HG02938 (cell line): Measurements from ENCODE around the gene SAMD14.

Experiments
- ATAC-seq: cut with Tn5 transposase; IDR thresholded peaks from one replicate; pipeline ENCODE4 v1.9.1; 2021; ENCODE audit warnings: mild to moderate bottlenecking, moderate library complexity; ENCODE audit not compliant: unreplicated experiment

Gene SAMD14

GRCh38 chr17:50148226-50149090 lies 18.5 kb upstream of the SAMD14 start:
- peak; percentile 31 for ATAC-seq

GRCh38 chr17:50147841-50148225 lies 17.9 kb upstream of the SAMD14 start:
- ATAC-seq: no peak

- no peak for ATAC-seq
Observed at GRCh38 chr17:50146927-50147665, 17.1 kb upstream of the SAMD14 start.

- ATAC-seq: no peak
Observed at GRCh38 chr17:50146230-50146926, 16.4 kb upstream of the SAMD14 start.

- no peak for ATAC-seq
Observed at GRCh38 chr17:50145532-50146229, 15.7 kb upstream of the SAMD14 start.

GRCh38 chr17:50144845-50145531 lies 15.0 kb upstream of the SAMD14 start:
- ATAC-seq: no peak

- no peak for ATAC-seq
Observed at GRCh38 chr17:50144355-50144754, 14.4 kb upstream of the SAMD14 start.

GRCh38 chr17:50143461-50144176 lies 13.7 kb upstream of the SAMD14 start:
- ATAC-seq: no peak

GRCh38 chr17:50141745-50142110 lies 11.8 kb upstream of the SAMD14 start:
- no peak for ATAC-seq

GRCh38 chr17:50141026-50141744 lies 11.2 kb upstream of the SAMD14 start:
- ATAC-seq: no peak

GRCh38 chr17:50139950-50140885 lies 10.3 kb upstream of the SAMD14 start:
- peak; percentile 60 for ATAC-seq

- ATAC-seq: no peak
Observed at GRCh38 chr17:50139185-50139783, 9.3 kb upstream of the SAMD14 start.

- ATAC-seq: no peak
Observed at GRCh38 chr17:50137042-50137441, 7.1 kb upstream of the SAMD14 start.

GRCh38 chr17:50136096-50136687 lies 6.2 kb upstream of the SAMD14 start:
- ATAC-seq: no peak

- ATAC-seq: no peak
Observed at GRCh38 chr17:50135316-50136095, 5.5 kb upstream of the SAMD14 start.
